OCI-LY3 (cell line): ENCODE results near the gene SLC12A4.

Experiments
- CTCF ChIP-seq: fragments of 200-600, 300-600 bp; sonication (generic); IDR thresholded peaks from 2 replicates; pipeline ENCODE4 v1.5.1; 2014; ENCODE audit warnings: antibody characterized with exemption, low read length, low read depth
- EZH2phosphoT487 ChIP-seq: fragments of 200-600 bp; shearing (Covaris generic); IDR thresholded peaks from 2 replicates; pipeline ENCODE4 v1.6.1; 2018; ENCODE audit warnings: antibody characterized with exemption, mixed run types, low read depth

- TF ChIP-seq CTCF (no peak), EZH2phosphoT487 (no peak)
Measured at GRCh38 chr16:67934306-67935100, 33.9 kb downstream of the SLC12A4 start.
